GM12874 (cell line): ENCODE results near the gene ACOT8.

Experiments used
- TF ChIP-seq, protein P1 (sequence below): IDR thresholded peaks from 2 replicates; pipeline ENCODE4 v1.5.1; 2011; ENCODE audit warnings: low read depth, mild to moderate bottlenecking, control low read depth, low read length, moderate library complexity; ENCODE audit not compliant: insufficient read depth

ACOT8 gene

DNA sequence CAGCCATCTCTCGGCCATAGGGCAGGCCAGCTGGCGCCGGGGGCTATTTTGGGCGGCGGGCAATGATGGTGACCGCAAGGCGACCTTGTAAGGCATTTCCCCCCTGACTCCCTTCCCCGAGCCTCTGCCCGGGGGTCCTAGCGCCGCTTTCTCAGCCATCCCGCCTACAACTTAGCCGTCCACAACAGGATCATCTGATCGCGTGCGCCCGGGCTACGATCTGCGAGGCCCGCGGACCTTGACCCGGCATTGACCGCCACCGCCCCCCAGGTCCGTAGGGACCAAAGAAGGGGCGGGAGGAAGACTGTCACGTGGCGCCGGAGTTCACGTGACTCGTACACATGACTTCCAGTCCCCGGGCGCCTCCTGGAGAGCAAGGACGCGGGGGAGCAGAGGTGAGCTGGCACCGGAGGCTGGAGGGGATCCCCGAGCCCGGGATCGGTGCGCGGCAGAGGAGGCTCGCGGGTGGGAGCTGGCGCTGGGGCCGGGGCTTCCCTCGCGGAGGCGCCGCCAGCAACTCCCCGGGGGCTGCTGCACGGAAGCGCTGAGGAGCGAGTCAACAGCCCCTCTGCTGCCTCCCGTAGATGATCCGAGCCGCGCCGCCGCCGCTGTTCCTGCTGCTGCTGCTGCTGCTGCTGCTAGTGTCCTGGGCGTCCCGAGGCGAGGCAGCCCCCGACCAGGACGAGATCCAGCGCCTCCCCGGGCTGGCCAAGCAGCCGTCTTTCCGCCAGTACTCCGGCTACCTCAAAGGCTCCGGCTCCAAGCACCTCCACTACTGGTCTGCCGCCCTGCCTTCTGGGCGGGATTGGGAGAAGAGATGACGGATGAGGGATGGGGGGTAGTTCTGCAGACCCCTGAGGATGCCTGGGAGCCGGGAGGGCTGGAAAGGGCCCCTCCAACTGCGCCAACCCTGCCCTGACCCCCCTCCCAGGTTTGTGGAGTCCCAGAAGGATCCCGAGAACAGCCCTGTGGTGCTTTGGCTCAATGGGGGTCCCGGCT is 34.1 kb upstream of the ACOT8 start, which contains the start of the genes CTSA and NEURL2:
TSS of gene CTSA (plus strand) at position 351 of the 999 bp plus-strand sequence. CDS start at position 585, 234 bp downstream.
TSS of gene NEURL2 (minus strand) at position 224 of the 999 bp plus-strand sequence. CDS start at position 7, 217 bp downstream.
- TF ChIP-seq, protein P1, sequence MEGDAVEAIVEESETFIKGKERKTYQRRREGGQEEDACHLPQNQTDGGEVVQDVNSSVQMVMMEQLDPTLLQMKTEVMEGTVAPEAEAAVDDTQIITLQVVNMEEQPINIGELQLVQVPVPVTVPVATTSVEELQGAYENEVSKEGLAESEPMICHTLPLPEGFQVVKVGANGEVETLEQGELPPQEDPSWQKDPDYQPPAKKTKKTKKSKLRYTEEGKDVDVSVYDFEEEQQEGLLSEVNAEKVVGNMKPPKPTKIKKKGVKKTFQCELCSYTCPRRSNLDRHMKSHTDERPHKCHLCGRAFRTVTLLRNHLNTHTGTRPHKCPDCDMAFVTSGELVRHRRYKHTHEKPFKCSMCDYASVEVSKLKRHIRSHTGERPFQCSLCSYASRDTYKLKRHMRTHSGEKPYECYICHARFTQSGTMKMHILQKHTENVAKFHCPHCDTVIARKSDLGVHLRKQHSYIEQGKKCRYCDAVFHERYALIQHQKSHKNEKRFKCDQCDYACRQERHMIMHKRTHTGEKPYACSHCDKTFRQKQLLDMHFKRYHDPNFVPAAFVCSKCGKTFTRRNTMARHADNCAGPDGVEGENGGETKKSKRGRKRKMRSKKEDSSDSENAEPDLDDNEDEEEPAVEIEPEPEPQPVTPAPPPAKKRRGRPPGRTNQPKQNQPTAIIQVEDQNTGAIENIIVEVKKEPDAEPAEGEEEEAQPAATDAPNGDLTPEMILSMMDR = no peak

DNA sequence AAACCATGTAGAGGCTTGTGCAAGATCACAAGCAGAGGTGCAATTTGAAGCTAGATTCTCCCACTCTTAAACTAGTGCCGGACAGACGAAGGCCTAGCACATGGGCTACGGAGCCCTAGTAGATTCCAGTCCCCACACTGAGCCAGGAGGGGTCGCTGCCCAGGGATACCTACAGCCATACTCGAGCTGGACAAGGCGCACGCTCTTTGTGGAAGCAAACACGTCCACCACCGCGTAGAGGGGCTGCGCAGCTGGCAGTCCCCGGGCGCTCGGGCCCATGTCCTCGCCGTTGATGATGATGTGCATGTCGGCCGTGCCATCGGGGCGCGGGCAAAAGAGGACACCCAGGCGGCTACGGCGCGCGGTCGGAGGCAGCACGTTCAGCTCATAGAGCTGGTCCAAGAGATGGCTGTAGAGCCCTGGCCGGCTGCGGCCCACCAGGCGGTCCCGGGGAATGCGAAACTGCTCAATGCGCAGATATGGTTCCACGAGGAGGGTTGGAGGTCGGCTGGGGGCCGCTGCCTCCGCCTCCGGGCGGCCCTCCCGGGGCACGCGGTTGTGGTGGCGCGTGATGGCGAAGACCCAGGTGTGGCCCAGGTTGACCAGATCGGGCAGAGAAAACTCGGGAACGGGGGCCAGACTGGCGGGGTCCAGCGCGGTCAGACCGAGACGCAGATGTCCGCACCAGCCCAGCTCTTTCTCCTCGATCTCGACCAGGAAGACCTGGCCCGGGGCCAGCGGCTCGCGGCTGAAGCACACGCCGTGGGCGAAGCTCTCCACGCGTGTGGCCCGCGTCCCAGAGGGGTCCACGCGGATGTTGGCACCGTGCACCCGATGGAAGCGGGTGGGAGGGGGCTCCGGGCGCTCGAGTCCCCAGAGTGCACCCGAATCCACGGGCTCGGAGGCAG is 33.1 kb upstream of the ACOT8 start:
- TF ChIP-seq, protein P1 = peak; percentile 48; the same call in 1 of the 2 replicates

DNA sequence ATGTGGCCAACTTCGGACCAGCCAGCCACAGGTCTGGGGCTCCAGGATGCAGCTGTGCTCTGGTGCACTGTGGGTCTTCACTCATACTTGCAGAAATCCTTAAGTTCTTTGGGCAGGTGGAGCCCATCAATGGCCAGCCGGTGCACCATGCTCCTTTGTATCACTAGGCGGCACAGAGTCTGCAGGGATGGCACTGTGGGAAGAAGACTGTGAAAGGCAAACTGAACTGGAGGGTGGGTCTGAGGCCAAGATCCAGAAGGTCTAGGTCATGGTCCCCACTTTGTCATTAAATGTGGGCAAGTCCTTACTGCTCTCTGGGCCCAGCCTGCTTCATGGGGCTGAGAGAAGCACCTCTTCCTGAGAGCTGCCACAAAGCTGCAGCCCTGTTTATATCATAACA is 31.5 kb upstream of the ACOT8 start:
- TF ChIP-seq, protein P1 = no peak

DNA sequence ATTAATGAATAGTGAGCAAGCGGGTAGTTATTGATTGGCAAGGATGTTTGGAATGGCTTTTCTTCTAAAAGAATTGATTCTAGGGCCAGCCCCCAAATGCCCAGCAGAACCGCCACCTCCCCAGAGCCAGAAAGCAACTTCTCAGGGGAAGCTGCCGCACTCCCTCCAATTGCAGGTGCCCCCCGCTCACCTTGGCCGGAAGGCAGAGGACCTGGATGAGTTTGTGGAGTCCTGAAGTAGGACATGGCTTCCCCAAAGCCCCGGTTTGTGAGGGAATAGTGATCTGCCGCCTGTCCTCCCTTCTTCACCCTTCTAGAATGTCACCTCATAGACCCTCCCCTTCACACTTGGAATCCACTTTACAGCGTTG is 30.1 kb upstream of the ACOT8 start, which contains the start of gene SPATA25:
TSS of gene SPATA25 (minus strand) at position 277 of the 370 bp plus-strand sequence. CDS start at position 245, 32 bp downstream.
- TF ChIP-seq, protein P1 = no peak

DNA sequence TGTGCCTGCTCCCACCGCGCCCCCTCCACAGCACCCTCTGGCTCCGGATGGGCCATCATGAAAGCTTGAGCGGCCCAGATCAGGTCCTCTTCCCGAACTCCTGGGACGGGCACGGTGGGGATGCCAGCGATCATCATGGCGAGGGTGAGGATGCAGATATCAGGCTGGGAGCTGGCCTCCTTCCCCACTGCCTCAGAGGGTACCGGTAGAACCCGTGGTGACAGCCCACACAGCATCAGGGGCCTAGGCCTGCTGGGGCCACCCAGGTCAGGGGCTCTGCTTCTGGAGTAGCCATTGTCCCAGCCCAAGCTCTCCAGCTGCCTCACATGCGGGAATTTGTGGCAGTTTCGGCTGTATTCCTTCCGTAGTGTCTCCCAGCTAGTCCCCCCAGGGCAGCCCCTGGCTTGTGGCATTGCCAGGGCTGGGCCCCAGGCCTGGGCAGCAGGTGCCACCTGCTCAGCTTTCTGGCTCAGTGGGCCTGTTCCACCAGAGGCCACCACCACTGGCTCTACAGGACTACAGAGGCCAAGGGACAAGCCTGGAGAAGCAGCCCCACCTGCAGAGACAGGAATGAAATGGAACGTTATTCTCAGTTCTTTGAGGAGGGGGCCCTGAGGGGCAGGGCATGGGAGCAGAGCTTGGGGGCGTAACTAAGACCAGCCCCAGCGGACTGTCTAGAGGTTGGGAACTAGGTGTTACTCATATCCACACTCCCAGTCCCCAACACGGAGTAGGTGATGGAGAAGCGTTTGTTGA is 29.6 kb upstream of the ACOT8 start:
- TF ChIP-seq, protein P1 = no peak

DNA sequence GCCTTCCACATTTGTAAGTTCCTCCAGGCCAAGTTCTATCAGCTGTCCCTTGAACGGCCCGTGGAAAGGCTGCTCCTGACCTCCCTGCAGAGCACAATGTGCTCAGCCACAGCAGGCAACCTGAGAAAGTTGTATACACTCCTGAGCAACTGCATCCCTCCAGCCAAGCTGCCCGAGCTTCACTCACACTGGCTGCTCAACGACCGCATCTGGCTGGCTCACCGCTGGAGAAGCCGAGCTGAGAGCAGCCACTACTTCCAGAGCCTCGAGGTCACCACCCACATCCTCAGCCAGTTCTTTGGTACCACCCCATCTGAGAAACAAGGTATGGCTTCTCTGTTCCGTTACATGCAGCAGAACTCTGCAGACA is 25.9 kb upstream of the ACOT8 start:
- TF ChIP-seq, protein P1 = no peak
